Thyroid gland (tissue), 4 donors: ENCODE data around the gene CTSF.

Experiments used
- CTCF ChIP-seq, 6 experiments: fragments of 200-600 bp in 3 of 6; fragments of 450-650 bp in 3 of 6; sonication (generic) in 3 of 6; IDR thresholded peaks; one replicate each; pipeline ENCODE4 v1.5.1; 2016 to 2019; ENCODE audit warnings: antibody characterized with exemption in 6 of 6, mild to moderate bottlenecking in 2 of 6, inconsistent platforms in 1 of 6, moderate library complexity in 1 of 6
- POLR2A ChIP-seq, 2 donors: fragments of 450-650 bp; IDR thresholded peaks; one replicate each; pipeline ENCODE4 v1.6.1; 2017; ENCODE audit warnings: antibody characterized with exemption in 2 of 2, mild to moderate bottlenecking in 2 of 2, moderate library complexity in 1 of 2

- TF ChIP-seq POLR2A (IDR thresholded peaks at IDR 0.05) (no peak), CTCF (IDR thresholded peaks at IDR 0.05) (no peak)
Measured at GRCh38 chr11:66607126-66607834, 38.9 kb upstream of the CTSF start.
